GM18505 (cell line): ENCODE data around the gene SERPINA6.
"Not testable (repeated sequence)": the region's sequence is repeated elsewhere in the genome, so short reads cannot be mapped to it uniquely, and the experiment has no call there.

Source experiments
- ATAC-seq: cut with Tn5 transposase; IDR thresholded peaks from one replicate; pipeline ENCODE4 v1.9.1; 2021; ENCODE audit not compliant: unreplicated experiment
- POLR2A ChIP-seq: IDR thresholded peaks from 4 replicates; pipeline ENCODE4 v1.6.1; 2011; ENCODE audit warnings: borderline replicate concordance; ENCODE audit not compliant: insufficient read depth, insufficient read length; ENCODE audit errors: extremely low read depth

Gene SERPINA6

GRCh38 chr14:94306047-94306978 lies 16.8 kb downstream of the SERPINA6 start:
- TF ChIP-seq POLR2A, result no peak
- ATAC-seq, result no peak

DNA sequence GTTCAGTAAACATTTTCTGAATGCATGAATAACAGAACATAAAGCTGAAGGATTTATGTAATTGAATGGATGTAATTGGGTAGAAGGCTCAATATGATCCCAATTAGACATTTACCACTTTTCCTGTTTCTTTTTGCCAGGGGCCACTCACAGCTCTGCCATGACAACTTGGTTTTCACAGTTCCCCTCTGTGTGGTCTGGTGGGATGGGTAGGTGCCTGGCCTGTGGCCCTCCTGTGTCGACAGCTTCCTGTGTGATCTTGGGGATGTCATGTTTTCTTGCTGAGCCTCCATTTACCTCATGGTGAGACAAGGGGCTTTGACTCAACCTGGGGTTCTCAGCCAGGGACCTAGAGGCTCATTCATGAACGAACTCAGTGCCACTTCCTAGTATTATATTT lies 17.5 kb downstream of the SERPINA6 start:
- no peak for ATAC-seq
- no peak for TF ChIP-seq POLR2A

- no peak for ATAC-seq
- no peak for TF ChIP-seq POLR2A
These were observed 18.9 kb downstream of the SERPINA6 start for GRCh38 chr14:94304243-94304642.

- ATAC-seq, result no peak
- no peak for TF ChIP-seq POLR2A
These were observed 20.0 kb downstream of the SERPINA6 start for GRCh38 chr14:94303111-94303510.

- no peak for TF ChIP-seq POLR2A
These were observed 25.0 kb downstream of the SERPINA6 start for GRCh38 chr14:94298130-94298529.

GRCh38 chr14:94296181-94296545 lies 27.0 kb downstream of the SERPINA6 start:
- ATAC-seq, result not testable (repeated sequence)

More at GRCh38 chr14:94298130-94298529, 25.0 kb downstream of the SERPINA6 start:
- no peak for ATAC-seq

- no peak for TF ChIP-seq POLR2A
- ATAC-seq, result no peak
These were observed 27.6 kb downstream of the SERPINA6 start for GRCh38 chr14:94295360-94296180.

DNA sequence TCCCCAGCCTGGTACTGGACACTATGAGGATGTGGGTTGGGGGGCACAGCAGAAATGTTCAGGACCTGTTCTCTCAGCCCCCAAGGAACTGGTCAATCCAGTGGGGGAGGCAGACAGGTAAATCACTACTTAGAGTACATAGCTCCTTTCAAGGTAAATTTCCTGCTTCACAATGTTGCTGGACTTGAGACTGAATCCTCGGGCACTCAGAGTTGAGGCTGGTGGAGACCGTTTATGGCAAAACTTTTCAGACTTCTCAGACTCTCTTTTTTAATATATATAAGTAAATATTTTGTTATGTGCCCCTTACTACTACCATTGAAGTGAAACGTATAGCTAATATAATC lies 29.6 kb downstream of the SERPINA6 start:
- no peak for ATAC-seq
- TF ChIP-seq POLR2A, result no peak

DNA sequence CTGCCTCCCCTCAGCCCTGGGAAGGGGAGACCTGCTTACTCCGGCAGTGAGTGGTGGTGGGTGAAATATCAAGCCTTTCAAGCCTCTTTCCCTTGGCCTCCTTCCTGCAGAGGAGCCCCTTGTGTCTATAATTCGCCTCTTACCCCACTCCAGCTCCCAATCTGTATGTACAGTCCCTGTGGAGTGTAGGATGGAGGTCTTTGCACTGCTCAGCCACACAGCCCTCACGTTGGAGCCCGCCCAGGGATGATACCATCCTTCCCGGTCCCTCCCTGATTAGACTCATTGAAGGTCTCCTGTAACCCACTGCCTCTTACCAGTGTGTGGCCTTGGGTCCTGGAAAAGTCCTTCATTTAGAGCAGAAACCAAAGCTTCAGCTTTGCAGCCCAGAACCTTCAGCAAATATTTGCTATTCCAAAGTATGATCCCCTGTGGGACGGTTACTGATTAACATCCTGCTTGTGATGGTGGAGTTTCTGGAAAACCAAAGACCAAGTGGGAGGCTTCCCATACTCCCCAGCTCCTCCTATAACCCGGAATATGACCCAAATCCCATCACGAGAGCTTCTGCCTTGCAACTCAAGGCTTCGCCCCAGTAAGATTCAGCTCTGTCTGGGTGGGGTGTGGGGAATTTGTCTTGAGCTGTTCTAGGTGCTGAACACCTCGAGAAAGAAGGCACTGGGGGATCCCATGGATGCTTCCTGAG lies 30.1 kb downstream of the SERPINA6 start, which contains the start of gene SERPINA10:
SERPINA10 (minus strand) TSS at position 397 of the 706 bp plus-strand sequence. CDS start 2,675 bp downstream, outside the sequence.
- ATAC-seq, result no peak
- TF ChIP-seq POLR2A, result no peak

DNA sequence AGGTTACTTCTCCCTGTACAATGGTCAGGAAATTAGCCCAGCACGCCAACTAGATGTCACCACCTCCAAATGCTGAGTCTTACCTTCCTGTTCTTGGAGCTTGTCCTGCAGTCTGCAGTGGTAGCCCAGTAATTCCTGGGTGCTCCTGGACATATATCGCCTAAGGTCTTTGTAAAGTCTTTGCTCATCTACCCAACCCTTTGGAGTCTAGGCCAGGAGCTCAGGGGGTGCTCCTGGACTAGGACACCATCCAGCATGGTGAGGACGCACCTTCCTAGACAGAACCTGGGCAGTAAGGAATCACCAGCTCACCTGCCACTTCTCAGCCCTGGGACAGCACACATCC lies 30.6 kb downstream of the SERPINA6 start:
- TF ChIP-seq POLR2A, result no peak
- ATAC-seq, result no peak

DNA sequence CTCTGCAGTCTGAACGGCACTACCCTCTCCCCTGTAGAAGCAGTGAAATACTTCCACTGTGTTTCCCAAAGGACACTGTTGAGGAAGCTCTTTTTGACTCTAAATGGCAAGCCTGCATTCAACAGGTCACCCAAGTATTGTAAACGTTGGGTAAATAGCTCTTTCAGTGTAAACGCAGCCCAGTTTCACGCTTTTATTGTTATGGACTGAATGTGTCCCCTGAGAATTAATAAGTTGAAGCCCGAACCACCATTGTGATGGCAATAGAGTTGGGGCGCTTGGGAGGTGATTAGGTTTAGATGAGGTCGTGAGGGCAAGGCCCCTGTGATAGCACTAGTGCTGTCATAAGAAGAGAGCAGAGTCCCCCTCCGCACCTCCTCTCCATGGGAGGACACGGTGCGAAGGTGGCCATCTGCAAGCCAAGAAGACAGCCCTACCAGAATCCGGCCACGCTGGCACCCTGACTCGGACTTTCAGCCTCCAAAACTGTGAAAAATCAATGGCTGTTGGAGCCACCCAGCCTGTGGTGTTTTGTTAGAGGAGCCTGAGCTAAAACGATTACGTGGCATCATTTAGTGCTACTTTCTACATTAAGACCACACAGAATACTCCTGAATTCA lies 31.1 kb downstream of the SERPINA6 start:
- no peak for TF ChIP-seq POLR2A
- ATAC-seq, result no peak

DNA sequence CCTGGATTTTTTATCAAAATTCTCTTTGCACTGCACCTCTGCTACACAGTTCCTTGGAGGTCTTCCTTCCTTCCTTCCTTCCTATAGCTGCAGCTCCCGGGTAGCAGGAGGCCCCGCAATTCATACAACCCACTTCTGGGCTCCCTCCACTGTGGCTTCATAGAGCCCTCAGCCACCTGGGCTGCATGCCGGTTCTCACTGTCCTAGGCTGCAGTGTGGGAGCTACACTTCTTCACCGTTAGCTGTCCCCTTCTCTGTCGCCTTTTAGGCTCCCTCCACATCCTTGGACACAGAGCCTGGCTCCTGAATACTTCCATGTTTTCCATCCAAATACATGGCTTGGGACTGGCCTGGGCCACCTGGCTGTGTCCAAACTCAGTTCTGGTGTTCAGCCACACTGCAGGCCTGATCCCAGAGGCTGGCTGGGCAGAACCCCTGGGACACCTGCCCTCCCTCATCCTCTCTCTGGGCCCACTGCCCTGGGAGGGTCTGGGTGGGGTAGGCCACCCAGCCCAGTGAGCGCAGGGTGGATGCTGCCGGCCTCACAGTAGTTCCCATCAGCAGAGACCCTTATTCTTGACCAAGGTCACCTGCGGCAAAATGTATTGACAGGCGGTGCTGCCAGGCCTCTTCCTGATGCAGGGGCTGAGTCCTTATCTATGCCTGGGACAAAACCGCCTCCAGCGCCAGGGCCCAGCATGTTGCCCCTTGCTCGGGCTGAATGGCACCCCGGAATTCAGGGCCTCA lies 31.8 kb downstream of the SERPINA6 start:
- no peak for TF ChIP-seq POLR2A
- ATAC-seq, result no peak

GRCh38 chr14:94290197-94290596 lies 32.9 kb downstream of the SERPINA6 start:
- no peak for ATAC-seq
- no peak for TF ChIP-seq POLR2A
